K562 (cell line): ENCODE measurements around the gene LARP6. TPM values are rescaled to one million over a fixed set of nuclear protein-coding genes. Genes with fewer than 3 reads are reported as not detected.
"Not testable (repeated sequence)": the region's sequence is repeated elsewhere in the genome, so short reads cannot be mapped to it uniquely, and the experiment has no call there.

Experiments
- ATAC-seq: fragments of 200-7000 bp; cut with Tn5 transposase; 3 replicates; pipeline ENCODE4 v1.9.1; 2020; ENCODE audit warnings: moderate library complexity
- BruUV-seq: library from RNA; stranded (reverse); fragments of 400-500 nt; replicated peaks from 2 replicates; lab custom pipeline; 2021; lab: Mats Ljungman, UMichigan
- CTCF ChIA-PET: fragments of 300-600 bp; formaldehyde crosslinking; extraction: SDS; loops from one replicate; lab custom pipeline; 2021; ENCODE audit warnings: low intra/inter-chr PET ratio; lab: Yijun Ruan, JAX
- POLR2A ChIA-PET: fragments of 300-600, 350-650 bp; sonication (Branson Sonifier 250); formaldehyde crosslinking; extraction: SDS; loops from one replicate; lab custom pipeline; 2021; ENCODE audit warnings: antibody characterized with exemption, inconsistent platforms; lab: Yijun Ruan, JAX
- DNase-seq, 4 experiments: peaks; one replicate each; pipeline versions ENCODE4 v3.0.0 to v3.0.0-alpha.2; 2011 to 2018; ENCODE audit warnings: low spot score in 3 of 4, mixed read lengths in 3 of 4; ENCODE audit errors: extremely low read depth in 1 of 4
- FAIRE-seq: peaks from 2 replicates; lab custom pipeline; 2011; peaks lifted over from hg19 to GRCh38; lab: Jason Lieb, UNC
- H2AFZ ChIP-seq: 2 replicates; pipeline ENCODE4 v1.6.0; 2011; ENCODE audit warnings: low read depth, low read length, control low read depth, inconsistent platforms
- H3K27ac ChIP-seq: fragments of 200-600 bp; 3 replicates; pipeline ENCODE4 v1.8.0; 2011; ENCODE audit warnings: low read depth, mild to moderate bottlenecking, control low read depth, inconsistent platforms, low read length, moderate library complexity, mixed read lengths; ENCODE audit errors: extremely low read depth
- H3K27me3 ChIP-seq, 2 experiments: fragments of 300-600 bp in 1 of 2; 2 replicates in 1 of 2; 3 replicates in 1 of 2; pipeline versions ENCODE4 v1.6.0 to v1.8.0; 2011; ENCODE audit warnings: inconsistent platforms in 2 of 2, low read length in 2 of 2, mild to moderate bottlenecking in 1 of 2, mixed read lengths in 1 of 2, moderate library complexity in 1 of 2; ENCODE audit not compliant: control insufficient read depth in 2 of 2, insufficient read depth in 2 of 2
- H3K36me3 ChIP-seq: fragments of 300-600 bp; 3 replicates; pipeline ENCODE4 v1.8.0; 2011; ENCODE audit warnings: mild to moderate bottlenecking, low read length, inconsistent platforms; ENCODE audit not compliant: control insufficient read depth, insufficient read depth
- H3K4me1 ChIP-seq, 2 experiments: fragments of 200-600 bp in 1 of 2; replicated peaks in 1 of 2; 2 replicates in 1 of 2; 3 replicates in 1 of 2; pipeline versions ENCODE4 v1.5.1 to v1.8.0; 2011; ENCODE audit warnings: inconsistent platforms in 2 of 2, low read length in 2 of 2, mild to moderate bottlenecking in 1 of 2, mixed read lengths in 1 of 2, moderate library complexity in 1 of 2; ENCODE audit not compliant: control insufficient read depth in 2 of 2, insufficient read depth in 2 of 2
- H3K4me2 ChIP-seq: 2 replicates; pipeline ENCODE4 v1.6.1; 2011; ENCODE audit warnings: low read length, control low read depth, inconsistent platforms, mixed read lengths; ENCODE audit not compliant: insufficient read depth
- H3K4me3 ChIP-seq: fragments of 200-600 bp; sonication (generic), shearing (Covaris generic); 2 replicates; pipeline ENCODE4 v1.5.1; 2016; ENCODE audit warnings: control low read depth, inconsistent platforms
- H3K79me2 ChIP-seq: fragments of 200-600 bp; 3 replicates; pipeline ENCODE4 v1.8.0; 2011; ENCODE audit warnings: low read length, inconsistent platforms; ENCODE audit not compliant: control insufficient read depth, insufficient read depth
- H3K9ac ChIP-seq, 2 experiments: 2 replicates each; pipeline versions ENCODE4 v1.6.0 to v1.6.1; 2011; ENCODE audit warnings: low read depth in 2 of 2, low read length in 2 of 2, control low read depth in 1 of 2, inconsistent platforms in 1 of 2, mild to moderate bottlenecking in 1 of 2, mixed read lengths in 1 of 2; ENCODE audit not compliant: insufficient read depth in 1 of 2
- H3K9me1 ChIP-seq: one replicate; pipeline ENCODE4 v1.6.0; 2011; ENCODE audit warnings: inconsistent platforms, mild to moderate bottlenecking, low read length, moderate library complexity; ENCODE audit not compliant: control insufficient read depth, insufficient read depth
- H3K9me3 ChIP-seq: replicated peaks from 2 replicates; pipeline ENCODE4 v1.5.1; 2011; ENCODE audit warnings: low read depth, low read length, inconsistent platforms; ENCODE audit not compliant: control insufficient read depth, insufficient read depth
- H4K20me1 ChIP-seq: replicated peaks from 2 replicates; pipeline ENCODE4 v1.6.1; 2011; ENCODE audit warnings: low read length, inconsistent platforms, mixed read lengths; ENCODE audit not compliant: control insufficient read depth, insufficient read depth
- ATF1 ChIP-seq, 2 experiments: fragments of 450-650 bp in 1 of 2; IDR thresholded peaks; 2 replicates each; pipeline ENCODE4 v1.6.1; 2016; ENCODE audit warnings: missing compliant biosample characterization in 1 of 2, missing genetic modification characterization in 1 of 2
- GABPB1 ChIP-seq: sonication (generic); formaldehyde crosslinking; IDR thresholded peaks from 2 replicates; pipeline ENCODE4 v1.8.0; 2022; ENCODE audit warnings: mild to moderate bottlenecking, missing genetic modification reagents
- KAT2B ChIP-seq: IDR thresholded peaks from one replicate; pipeline ENCODE4 v1.6.1; 2012; ENCODE audit warnings: low read depth, mild to moderate bottlenecking, control low read depth, inconsistent platforms, low read length, moderate library complexity
- PHB2 ChIP-seq: fragments of 450-650 bp; IDR thresholded peaks from 2 replicates; pipeline ENCODE4 v1.6.1; 2017; ENCODE audit warnings: low read depth
- ZNF239 ChIP-seq: fragments of 250-450 bp; sonication (Bioruptor Pico); IDR thresholded peaks from 2 replicates; pipeline ENCODE4 v1.4.0; 2020; ENCODE audit warnings: mild to moderate bottlenecking
- ZNF384 ChIP-seq: IDR thresholded peaks from 2 replicates; pipeline ENCODE4 v1.6.1; 2012; ENCODE audit warnings: low read depth, low read length, improper control_type of control experiment
- WGBS: fragments of 100-300 bp; shearing (Covaris generic); methylation state at CpG from one replicate; pipeline ENCODE4 v1.1.6; 2016; ENCODE audit warnings: low coverage, mixed read lengths; ENCODE audit not compliant: insufficient coverage; ENCODE audit errors: missing lambda C conversion rate; 5-methylcytosine and 5-hydroxymethylcytosine counted together
- in situ Hi-C: fragments of 300-500 bp; cut with MboI; formaldehyde crosslinking; loops from 4 replicates; pipeline ENCODE4 v1.15.0; 2018; ENCODE audit warnings: inconsistent platforms, mixed read lengths
- intact Hi-C: fragments of 100-400 bp; cut with micrococcal nuclease; formaldehyde crosslinking; loops from 2 replicates; pipeline ENCODE4 v1.14.2; 2022
- polyA plus RNA-seq, 8 experiments: library from polyadenylated mRNA; depleted of rRNA in 4 of 8; stranded (reverse) in 5 of 8; unstranded in 3 of 8; fragments of >200 nt; fragmentation: Nextera tagmentation in 2 of 8; fragmentation: Illumina TruSeq in 1 of 8; extraction: Ambion mirVana in 2 of 8; extraction: Trizol in 1 of 8; gene quantifications; 2 replicates each; pipeline versions ENCODE4 v1.2.1 to v1.2.3, GENCODE V29; 2011 to 2014; ENCODE audit warnings: inconsistent platforms in 1 of 8, missing spikeins in 1 of 8
- total RNA-seq, 7 experiments: library from RNA; depleted of rRNA in 6 of 7; stranded (reverse); fragments of >200 nt in 6 of 7; fragmentation: Illumina TruSeq in 2 of 7; extraction: Trizol in 2 of 7; gene quantifications; 2 replicates each; pipeline versions ENCODE4 v1.2.1 to v1.2.3, GENCODE V29; 2011 to 2021; ENCODE audit warnings: low replicate concordance in 1 of 7
- TF ChIP-seq, protein P1 (sequence below): fragments of 250-450 bp; sonication (Bioruptor Pico); IDR thresholded peaks from 2 replicates; pipeline ENCODE4 v1.5.0; 2021; ENCODE audit warnings: mild to moderate bottlenecking, borderline replicate concordance
- TF ChIP-seq, protein P2 (sequence below): fragments of 450-650 bp; formaldehyde crosslinking; IDR thresholded peaks from 2 replicates; pipeline ENCODE4 v1.4.0; 2020; ENCODE audit warnings: mild to moderate bottlenecking, mixed read lengths

Gene LARP6
- total and polyA plus RNA-seq, 9 of the 15 experiments (the other 6 are each of a cell fraction or from before 2014, with no cell fraction given), result not detected

GRCh38 chr15:70875001-70875782 lies 21.2 kb upstream of the LARP6 start (continued):
- no peak for TF ChIP-seq ZNF384
- no peak for TF ChIP-seq ATF1 (CRISPR knock-in tag; IDR thresholded peaks at IDR 0.05)
- TF ChIP-seq ATF1 (tag; IDR thresholded peaks at IDR 0.05), result no peak
- TF ChIP-seq, protein P1, sequence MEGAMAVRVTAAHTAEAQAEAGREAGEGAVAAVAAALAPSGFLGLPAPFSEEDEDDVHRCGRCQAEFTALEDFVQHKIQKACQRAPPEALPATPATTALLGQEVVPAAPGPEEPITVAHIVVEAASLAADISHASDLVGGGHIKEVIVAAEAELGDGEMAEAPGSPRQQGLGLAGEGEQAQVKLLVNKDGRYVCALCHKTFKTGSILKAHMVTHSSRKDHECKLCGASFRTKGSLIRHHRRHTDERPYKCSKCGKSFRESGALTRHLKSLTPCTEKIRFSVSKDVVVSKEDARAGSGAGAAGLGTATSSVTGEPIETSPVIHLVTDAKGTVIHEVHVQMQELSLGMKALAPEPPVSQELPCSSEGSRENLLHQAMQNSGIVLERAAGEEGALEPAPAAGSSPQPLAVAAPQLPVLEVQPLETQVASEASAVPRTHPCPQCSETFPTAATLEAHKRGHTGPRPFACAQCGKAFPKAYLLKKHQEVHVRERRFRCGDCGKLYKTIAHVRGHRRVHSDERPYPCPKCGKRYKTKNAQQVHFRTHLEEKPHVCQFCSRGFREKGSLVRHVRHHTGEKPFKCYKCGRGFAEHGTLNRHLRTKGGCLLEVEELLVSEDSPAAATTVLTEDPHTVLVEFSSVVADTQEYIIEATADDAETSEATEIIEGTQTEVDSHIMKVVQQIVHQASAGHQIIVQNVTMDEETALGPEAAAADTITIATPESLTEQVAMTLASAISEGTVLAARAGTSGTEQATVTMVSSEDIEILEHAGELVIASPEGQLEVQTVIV, result no peak
- TF ChIP-seq ZNF239, result no peak
- no peak for TF ChIP-seq PHB2
- TF ChIP-seq, all 486 proteins: peak for 2

DNA sequence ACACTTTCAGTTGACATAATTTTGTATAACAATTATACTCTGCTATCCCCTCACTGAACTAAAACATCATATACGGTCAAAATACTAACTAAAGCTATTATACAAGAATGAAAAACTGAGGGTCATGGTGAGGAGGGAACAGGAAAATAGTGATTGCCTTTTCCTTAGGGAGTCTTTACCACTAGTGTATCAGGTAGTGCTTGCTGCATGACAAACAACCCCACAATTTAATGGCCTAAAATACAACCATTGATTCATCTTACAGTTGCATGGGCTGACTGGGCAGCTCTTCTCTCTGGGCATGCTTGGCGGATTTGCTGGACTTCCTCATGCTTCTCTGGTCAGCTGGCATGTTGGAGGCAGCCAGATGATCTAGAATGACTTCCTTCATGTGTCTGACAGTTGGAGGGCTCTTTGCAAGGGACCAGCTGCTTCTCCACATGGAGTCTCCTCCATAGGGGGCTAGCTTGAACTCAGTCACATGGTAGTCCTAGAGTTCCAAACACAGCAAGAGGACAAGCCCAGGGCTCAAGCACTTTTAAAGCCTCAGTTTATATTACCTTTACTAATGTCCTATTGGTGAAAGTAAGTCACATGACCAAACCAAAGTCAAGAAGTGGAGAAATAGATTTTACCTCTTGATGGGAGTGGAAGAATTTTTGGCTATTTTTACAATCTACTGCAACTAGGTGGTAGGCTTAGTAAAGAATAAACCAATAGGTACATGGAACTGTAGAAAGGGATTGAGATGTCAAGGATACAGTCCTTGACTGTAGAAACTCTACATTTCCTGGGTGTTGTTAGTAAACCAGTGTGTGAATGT lies 19.5 kb upstream of the LARP6 start:
- H3K9ac ChIP-seq, result no peak overlapping the region
- H4K20me1 ChIP-seq, result no peaks in the 10 kb centered on the region
- no peaks in the 10 kb centered on the region for H3K9me1 ChIP-seq
- in situ Hi-C loops, result no loop called here
- H3K4me3 ChIP-seq, result no peak overlapping the region
- intact Hi-C loops, result no loop called here
- no peak for ATAC-seq
- BruUV-seq, result no TSS peak
- no peaks in the 10 kb centered on the region for H3K9me3 ChIP-seq
- no peaks in the 10 kb centered on the region for H3K79me2 ChIP-seq
- no peaks in the 10 kb centered on the region for H3K27me3 ChIP-seq
- H3K4me1 ChIP-seq, result no peaks in the 10 kb centered on the region
- WGBS, result 0% methylated on average over 2 of the region's 2 CpGs
- POLR2A ChIA-PET, result interaction anchor here (1.5 kb wide), 1 partner anchor 15 kb away, joined by 4 read pairs; no protein-coding TSS in a partner anchor
- FAIRE-seq, result no peak
- DNase-seq, result no peak
- no peak overlapping the region for H3K4me2 ChIP-seq
- TF ChIP-seq GABPB1 (CRISPR knock-in tag), result no peak
- TF ChIP-seq, protein P2, sequence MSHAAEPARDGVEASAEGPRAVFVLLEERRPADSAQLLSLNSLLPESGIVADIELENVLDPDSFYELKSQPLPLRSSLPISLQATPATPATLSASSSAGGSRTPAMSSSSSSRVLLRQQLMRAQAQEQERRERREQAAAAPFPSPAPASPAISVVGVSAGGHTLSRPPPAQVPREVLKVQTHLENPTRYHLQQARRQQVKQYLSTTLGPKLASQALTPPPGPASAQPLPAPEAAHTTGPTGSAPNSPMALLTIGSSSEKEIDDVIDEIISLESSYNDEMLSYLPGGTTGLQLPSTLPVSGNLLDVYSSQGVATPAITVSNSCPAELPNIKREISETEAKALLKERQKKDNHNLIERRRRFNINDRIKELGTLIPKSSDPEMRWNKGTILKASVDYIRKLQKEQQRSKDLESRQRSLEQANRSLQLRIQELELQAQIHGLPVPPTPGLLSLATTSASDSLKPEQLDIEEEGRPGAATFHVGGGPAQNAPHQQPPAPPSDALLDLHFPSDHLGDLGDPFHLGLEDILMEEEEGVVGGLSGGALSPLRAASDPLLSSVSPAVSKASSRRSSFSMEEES (CRISPR knock-in tag), result peak; percentile 72
- TF ChIP-seq KAT2B, result no peak
- TF ChIP-seq ZNF384, result no peak
- H2AFZ ChIP-seq, result no peak overlapping the region
- CTCF ChIA-PET, result no interaction called here
- no peaks in the 10 kb centered on the region for H3K36me3 ChIP-seq
- H3K27ac ChIP-seq, result no peak overlapping the region

DNA sequence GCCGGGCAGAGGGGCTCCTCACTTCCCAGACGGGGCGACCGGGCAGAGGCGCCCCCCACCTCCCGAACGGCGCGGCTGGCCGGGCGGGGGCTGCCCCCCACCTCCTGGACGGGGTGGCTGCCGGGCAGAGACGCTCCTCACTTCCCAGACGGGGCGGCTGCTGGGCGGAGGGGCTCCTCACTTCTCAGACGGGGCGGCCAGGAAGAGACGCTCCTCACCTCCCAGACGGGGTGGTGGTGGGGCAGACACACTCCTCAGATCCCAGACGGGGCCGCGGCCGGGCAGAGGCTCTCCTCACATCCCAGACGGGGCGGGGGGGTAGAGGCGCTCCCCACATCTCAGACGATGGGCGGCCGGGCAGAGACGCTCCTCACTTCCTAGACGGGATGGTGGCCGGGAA lies 17.5 kb upstream of the LARP6 start:
- in situ Hi-C loops, H3K36me3 ChIP-seq, H3K27me3 ChIP-seq, H3K9me3 ChIP-seq, CTCF ChIA-PET, H3K9ac ChIP-seq, H3K4me1 ChIP-seq, ATAC-seq, H3K79me2 ChIP-seq, H3K4me3 ChIP-seq, POLR2A ChIA-PET, H2AFZ ChIP-seq, H3K27ac ChIP-seq, BruUV-seq, DNase-seq, FAIRE-seq, H4K20me1 ChIP-seq, H3K9me1 ChIP-seq, intact Hi-C loops, H3K4me2 ChIP-seq: not testable (repeated sequence)
- 3% methylated on average over 27 of the region's 34 CpGs for WGBS
